Measurements from ENCODE around the gene NIPA2. TPM values are rescaled to one million over a fixed set of nuclear protein-coding genes. Genes with fewer than 3 reads are reported as not detected.

Gene NIPA2
- total RNA-seq, 4 donors from 2014 or later = 6.5 to 61.2 (median 22.1) TPM

- H3K27ac ChIP-seq = no peak overlapping the region
- no peak overlapping the region for H3K4me3 ChIP-seq
- no peaks in the 10 kb centered on the region for H3K9me3 ChIP-seq
- no peak for DNase-seq
- intact Hi-C loops (cut with DNase I; ENCODE audit: low total_unique reads) = no loop called here
- H3K27me3 ChIP-seq = no peaks in the 10 kb centered on the region
- TF ChIP-seq POLR2A (IDR thresholded peaks at IDR 0.05) (no peak), CTCF (IDR thresholded peaks at IDR 0.05) (no peak)
- H3K36me3 ChIP-seq = no peaks in the 10 kb centered on the region
- no peaks in the 10 kb centered on the region for H3K4me1 ChIP-seq
These were observed 51.8 kb downstream of the NIPA2 start for GRCh38 chr15:22890296-22890695.

GRCh38 chr15:22891426-22892210, 53.2 kb downstream of the NIPA2 start:
- DNase-seq = no peak
- Histone ChIP-seq H3K36me3 (no peaks in the 10 kb centered on the region), H3K4me3 (no peak overlapping the region), H3K27ac (no peak overlapping the region), H3K9me3 (no peaks in the 10 kb centered on the region), H3K27me3 (no peaks in the 10 kb centered on the region), H3K4me1 (no peaks in the 10 kb centered on the region)
- no peak for TF ChIP-seq POLR2A (IDR thresholded peaks at IDR 0.05)
- TF ChIP-seq CTCF (IDR thresholded peaks at IDR 0.05) = no peak
- intact Hi-C loops (cut with DNase I; ENCODE audit: low total_unique reads) = no loop called here

GRCh38 chr15:22892333-22892732, 53.9 kb downstream of the NIPA2 start:
- DNase-seq = no peak
- Histone ChIP-seq H3K27me3 (no peaks in the 10 kb centered on the region), H3K36me3 (no peaks in the 10 kb centered on the region), H3K4me3 (no peak overlapping the region), H3K27ac (no peak overlapping the region), H3K9me3 (no peaks in the 10 kb centered on the region), H3K4me1 (no peaks in the 10 kb centered on the region)
- TF ChIP-seq POLR2A (IDR thresholded peaks at IDR 0.05) (no peak), CTCF (IDR thresholded peaks at IDR 0.05) (no peak)
- intact Hi-C loops (cut with DNase I; ENCODE audit: low total_unique reads) = no loop called here

GRCh38 chr15:22893081-22893480, 54.6 kb downstream of the NIPA2 start:
- no peaks in the 10 kb centered on the region for H3K27me3 ChIP-seq
- DNase-seq = no peak
- H3K4me3 ChIP-seq = no peak overlapping the region
- no peak for TF ChIP-seq CTCF (IDR thresholded peaks at IDR 0.05)
- no peak for TF ChIP-seq POLR2A (IDR thresholded peaks at IDR 0.05)
- H3K9me3 ChIP-seq = no peaks in the 10 kb centered on the region
- H3K36me3 ChIP-seq = no peaks in the 10 kb centered on the region
- intact Hi-C loops (cut with DNase I; ENCODE audit: low total_unique reads) = no loop called here
- no peaks in the 10 kb centered on the region for H3K4me1 ChIP-seq
- no peak overlapping the region for H3K27ac ChIP-seq

GRCh38 chr15:22893881-22894280, 55.4 kb downstream of the NIPA2 start:
- Histone ChIP-seq H3K27me3 (no peaks in the 10 kb centered on the region), H3K4me3 (no peak overlapping the region), H3K4me1 (no peaks in the 10 kb centered on the region), H3K36me3 (no peaks in the 10 kb centered on the region), H3K9me3 (no peaks in the 10 kb centered on the region), H3K27ac (no peak overlapping the region)
- DNase-seq = no peak
- TF ChIP-seq POLR2A (IDR thresholded peaks at IDR 0.05) (no peak), CTCF (IDR thresholded peaks at IDR 0.05) (no peak)
- intact Hi-C loops (cut with DNase I; ENCODE audit: low total_unique reads) = no loop called here

All from uterus (tissue), 4 donors.